ENCODE data around the gene ZNF605. TPM values are rescaled to one million over a fixed set of nuclear protein-coding genes. Genes with fewer than 3 reads are reported as not detected.

Gene ZNF605
- total and polyA plus RNA-seq, 2 of the 4 experiments (the other 2 are of a cell fraction): 3.6 to 9.9 TPM

DNA sequence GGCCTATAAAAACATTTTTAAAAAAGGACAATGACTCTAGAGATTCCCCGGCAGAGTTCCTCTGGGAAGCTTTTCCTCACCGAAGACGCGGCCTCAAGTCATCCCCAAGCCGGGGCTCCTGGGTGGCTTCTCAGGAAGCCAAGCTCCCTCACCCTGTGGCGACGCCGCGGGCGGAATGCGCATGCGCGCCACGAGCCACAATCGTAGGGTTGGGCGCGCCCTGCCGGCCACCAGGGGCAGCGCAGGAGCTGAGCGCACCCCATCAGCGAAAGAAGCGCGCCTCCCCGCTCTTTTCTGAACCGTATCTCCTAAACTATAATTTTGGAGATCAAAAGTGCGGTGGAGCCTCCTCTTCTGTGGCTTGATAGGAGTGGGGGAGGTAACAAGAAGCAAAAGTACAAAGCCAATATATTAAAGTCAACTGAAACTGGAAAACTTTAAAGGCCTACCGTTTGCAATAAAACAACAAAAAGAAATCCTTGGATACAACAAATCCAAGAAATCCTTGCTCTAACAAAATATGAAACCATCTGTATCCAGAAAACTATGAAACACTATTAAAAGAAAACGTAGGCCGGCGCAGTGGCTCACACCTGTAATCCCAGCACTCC is 51.3 kb downstream of the ZNF605 start:
- peak overlapping the region; percentile 67 for H2AFZ ChIP-seq (replicated peaks; ENCODE audit: low read length, poor library complexity)
- peak; percentile 35; the same call in 1 of the 2 replicates for TF ChIP-seq RAD21 (IDR thresholded peaks at IDR 0.05; ENCODE audit: low read length)
- no peak for TF ChIP-seq BHLHE40 (IDR thresholded peaks at IDR 0.05; ENCODE audit: low read depth, low read length)
- TF ChIP-seq, protein P1, sequence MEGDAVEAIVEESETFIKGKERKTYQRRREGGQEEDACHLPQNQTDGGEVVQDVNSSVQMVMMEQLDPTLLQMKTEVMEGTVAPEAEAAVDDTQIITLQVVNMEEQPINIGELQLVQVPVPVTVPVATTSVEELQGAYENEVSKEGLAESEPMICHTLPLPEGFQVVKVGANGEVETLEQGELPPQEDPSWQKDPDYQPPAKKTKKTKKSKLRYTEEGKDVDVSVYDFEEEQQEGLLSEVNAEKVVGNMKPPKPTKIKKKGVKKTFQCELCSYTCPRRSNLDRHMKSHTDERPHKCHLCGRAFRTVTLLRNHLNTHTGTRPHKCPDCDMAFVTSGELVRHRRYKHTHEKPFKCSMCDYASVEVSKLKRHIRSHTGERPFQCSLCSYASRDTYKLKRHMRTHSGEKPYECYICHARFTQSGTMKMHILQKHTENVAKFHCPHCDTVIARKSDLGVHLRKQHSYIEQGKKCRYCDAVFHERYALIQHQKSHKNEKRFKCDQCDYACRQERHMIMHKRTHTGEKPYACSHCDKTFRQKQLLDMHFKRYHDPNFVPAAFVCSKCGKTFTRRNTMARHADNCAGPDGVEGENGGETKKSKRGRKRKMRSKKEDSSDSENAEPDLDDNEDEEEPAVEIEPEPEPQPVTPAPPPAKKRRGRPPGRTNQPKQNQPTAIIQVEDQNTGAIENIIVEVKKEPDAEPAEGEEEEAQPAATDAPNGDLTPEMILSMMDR (conservative IDR thresholded peaks at IDR 0.05; ENCODE audit: low read depth, low read length): peak; percentile 49

More for the DNA sequence above, 51.3 kb downstream of the ZNF605 start:
- Histone ChIP-seq H3K56ac (ENCODE audit: extremely low read depth, insufficient read depth, low read length) (no peak overlapping the region), H3K27ac (ENCODE audit: insufficient read depth, low read length) (no peak overlapping the region), H3K4me3 (ENCODE audit: insufficient read depth, low read depth, low read length) (no peak overlapping the region), H3K18ac (ENCODE audit: low read depth, low read length) (no peak overlapping the region), H4K5ac (ENCODE audit: low read depth, low read length) (no peak overlapping the region), H2BK15ac (ENCODE audit: low read depth, low read length) (no peak overlapping the region), H3K4me2 (ENCODE audit: low read depth, low read length) (no peak overlapping the region), H3K23ac (ENCODE audit: low read depth, low read length) (no peak overlapping the region), H2AK9ac (replicated peaks; ENCODE audit: low read depth, low read length, poor library complexity) (no peak overlapping the region), H3K14ac (replicated peaks; ENCODE audit: low read depth, low read length) (no peak overlapping the region), H2BK120ac (ENCODE audit: low read depth, low read length) (no peak overlapping the region), H3K9ac (ENCODE audit: low read depth, low read length) (no peak overlapping the region), H3K9me3 (ENCODE audit: control insufficient read depth, insufficient read depth, low read length) (peaks cover 14% of the 10 kb centered on the region), H3K9me1 (ENCODE audit: insufficient read depth, low read length) (no peaks in the 10 kb centered on the region), H4K91ac (ENCODE audit: insufficient read depth, low read depth, low read length) (no peak overlapping the region), H3K27me3 (ENCODE audit: control insufficient read depth, insufficient read depth, low read length) (no peaks in the 10 kb centered on the region), H2AK5ac (ENCODE audit: low read depth, low read length) (no peak overlapping the region), H4K8ac (ENCODE audit: low read depth in 2 of 2, low read length in 2 of 2) (no peak overlapping the region), H3K4ac (ENCODE audit: low read depth, low read length) (no peak overlapping the region), H2BK20ac (ENCODE audit: low read depth, low read length) (no peak overlapping the region), H3K4me1 (ENCODE audit: control insufficient read depth, insufficient read depth, low read length) (no peaks in the 10 kb centered on the region), H2BK5ac (ENCODE audit: low read depth, low read length, poor library complexity, severe bottlenecking) (no peak overlapping the region), H3K79me1 (ENCODE audit: low read depth in 1 of 2, low read length in 2 of 2) (no peaks in the 10 kb centered on the region), H3K36me3 (ENCODE audit: control insufficient read depth, insufficient read depth, low read length) (no peaks in the 10 kb centered on the region), H4K20me1 (ENCODE audit: insufficient read depth, low read length) (no peaks in the 10 kb centered on the region)
- ATAC-seq (ENCODE audit: low read depth) (no peak), DNase-seq (no peak)
- 19% methylated on average over 12 of the region's 30 CpGs; no CpG with 5 or more reads in 1 of the 2 experiments for WGBS, 2 experiments (ENCODE audit: extremely low coverage in 2 of 2, insufficient read length in 1 of 2)
- BruUV-seq (replicated peaks): no TSS peak
- CTCF ChIA-PET: no interaction called here
- POLR2A ChIA-PET (ENCODE audit: unreplicated experiment): no interaction called here
- in situ Hi-C loops (cut with MboI; ENCODE audit: low sequenced_read_pairs): no loop called here
- intact Hi-C loops (cut with micrococcal nuclease): no loop called here
- dilution Hi-C loops (cut with HindIII; ENCODE audit: low sequenced_read_pairs, unreplicated experiment): no loop called here

Measured in IMR-90 (cell line).